ENCODE data around the gene IGLL5.

IGLL5 gene

GRCh38 chr22:22865311-22866072 is 22.1 kb upstream of the IGLL5 start:
- peak; percentile 37 for DNase-seq

GRCh38 chr22:22866381-22867111 is 21.1 kb upstream of the IGLL5 start:
- no peak for DNase-seq

GRCh38 chr22:22867996-22868715 is 19.5 kb upstream of the IGLL5 start:
- DNase-seq = no peak

GRCh38 chr22:22870577-22871404 is 16.8 kb upstream of the IGLL5 start:
- DNase-seq = no peak

GRCh38 chr22:22871536-22872278 is 15.9 kb upstream of the IGLL5 start:
- no peak for DNase-seq

- DNase-seq = no peak
These were observed 14.6 kb upstream of the IGLL5 start for GRCh38 chr22:22872722-22873708.

- peak; percentile 76 for DNase-seq
These were observed 9.9 kb upstream of the IGLL5 start for GRCh38 chr22:22877523-22878210.

- DNase-seq = no peak
These were observed 9.4 kb upstream of the IGLL5 start for GRCh38 chr22:22878211-22878570.

GRCh38 chr22:22878801-22879674 is 8.6 kb upstream of the IGLL5 start:
- DNase-seq = no peak

- no peak for DNase-seq
These were observed 7.9 kb upstream of the IGLL5 start for GRCh38 chr22:22879675-22880155.

GRCh38 chr22:22880645-22881044 is 7.0 kb upstream of the IGLL5 start:
- DNase-seq = no peak

GRCh38 chr22:22881116-22882000 is 6.3 kb upstream of the IGLL5 start:
- DNase-seq = no peak

GRCh38 chr22:22882033-22882717 is 5.4 kb upstream of the IGLL5 start:
- DNase-seq = no peak

GRCh38 chr22:22883090-22883727 is 4.4 kb upstream of the IGLL5 start:
- no peak for DNase-seq

GRCh38 chr22:22884010-22884887 is 3.4 kb upstream of the IGLL5 start:
- DNase-seq = peak; percentile 62
